Fibroblast of the aortic adventitia (primary cell): ENCODE results near the gene OSTF1. TPM values are rescaled to one million over a fixed set of nuclear protein-coding genes. Genes with fewer than 3 reads are reported as not detected.

ENCODE experiments used
- DNase-seq: peaks from one replicate; pipeline ENCODE4 v3.0.0-alpha.2; 2010; ENCODE audit warnings: low read depth
- H3K4me3 ChIP-seq: 2 replicates; pipeline ENCODE4 v1.5.1; 2011; ENCODE audit warnings: low read depth, mild to moderate bottlenecking, control low read depth, low read length, moderate library complexity
- CTCF ChIP-seq: IDR thresholded peaks from 2 replicates; pipeline ENCODE4 v1.5.1; 2011; ENCODE audit warnings: mild to moderate bottlenecking, low read length, control low read depth, inconsistent platforms; ENCODE audit not compliant: insufficient read depth
- total RNA-seq: library from RNA; depleted of rRNA; stranded (reverse); fragments of >200 nt; gene quantifications from 2 replicates; pipeline ENCODE4 v1.2.3, GENCODE V29; 2012; ENCODE audit warnings: low replicate concordance

OSTF1 gene
- total RNA-seq, 1 donor = 27.7 TPM

GRCh38 chr9:75167281-75167680 is 79.0 kb downstream of the OSTF1 start:
- no peak overlapping the region for H3K4me3 ChIP-seq
- DNase-seq = no peak
- TF ChIP-seq CTCF = no peak

- no peak overlapping the region for H3K4me3 ChIP-seq
- no peak for TF ChIP-seq CTCF
- no peak for DNase-seq
Measured at GRCh38 chr9:75168270-75169178, 80.2 kb downstream of the OSTF1 start.

- no peak for TF ChIP-seq CTCF
- peak; percentile 78 for DNase-seq
- H3K4me3 ChIP-seq = no peak overlapping the region
Measured at GRCh38 chr9:75169623-75170022, 81.3 kb downstream of the OSTF1 start.

GRCh38 chr9:75170898-75171360 is 82.6 kb downstream of the OSTF1 start:
- no peak for TF ChIP-seq CTCF
- DNase-seq = peak; percentile 34
- no peak overlapping the region for H3K4me3 ChIP-seq

GRCh38 chr9:75175395-75175794 is 87.1 kb downstream of the OSTF1 start:
- DNase-seq = no peak
- no peak for TF ChIP-seq CTCF
- no peak overlapping the region for H3K4me3 ChIP-seq

GRCh38 chr9:75176037-75176436 is 87.7 kb downstream of the OSTF1 start:
- peak; percentile 32 for DNase-seq
- H3K4me3 ChIP-seq = no peak overlapping the region
- TF ChIP-seq CTCF = no peak
